PC-3 (cell line): Measurements from ENCODE around the gene NDUFS7. TPM values are rescaled to one million over a fixed set of nuclear protein-coding genes. Genes with fewer than 3 reads are reported as not detected.

Experiments used
- ATAC-seq: fragments of 200-7000 bp; cut with Tn5 transposase; 2 replicates; pipeline ENCODE4 v1.9.1; 2020; ENCODE audit warnings: mild to moderate bottlenecking, moderate library complexity
- BruUV-seq: library from RNA; stranded (reverse); fragments of 400-500 nt; replicated peaks from 2 replicates; lab custom pipeline; 2021; lab: Mats Ljungman, UMichigan
- CTCF ChIA-PET: fragments of 300-600 bp; sonication (Branson Sonifier 250); formaldehyde crosslinking; loops from one replicate; lab custom pipeline; 2022; ENCODE audit warnings: antibody characterized with exemption; lab: Charles Lee
- POLR2A ChIA-PET: fragments of 300-600 bp; sonication (Branson Sonifier 250); formaldehyde crosslinking; loops from one replicate; lab custom pipeline; 2022; ENCODE audit warnings: antibody characterized with exemption; ENCODE audit not compliant: unreplicated experiment; lab: Charles Lee
- DNase-seq: peaks from one replicate; pipeline ENCODE4 v3.0.0-alpha.2; 2015
- H2AFZ ChIP-seq: fragments of 300-600 bp; sonication (generic); 2 replicates; pipeline ENCODE4 v1.6.0; 2016; ENCODE audit warnings: antibody characterized with exemption, low read length
- H3F3A ChIP-seq: fragments of 300-600 bp; sonication (generic); one replicate; pipeline ENCODE4 v1.6.0; 2017; ENCODE audit warnings: antibody characterized with exemption, low read length, control low read depth, mild to moderate bottlenecking; ENCODE audit not compliant: unreplicated experiment
- H3K27ac ChIP-seq: fragments of 300-600 bp; sonication (generic); 2 replicates; pipeline ENCODE4 v1.5.1; 2016; ENCODE audit warnings: mild to moderate bottlenecking, low read length
- H3K27me3 ChIP-seq: fragments of 300-600 bp; sonication (generic); 2 replicates; pipeline ENCODE4 v1.6.1; 2016; ENCODE audit warnings: low read length, mixed read lengths
- H3K36me3 ChIP-seq: fragments of 300-600 bp; sonication (generic); 2 replicates; pipeline ENCODE4 v1.6.1; 2016; ENCODE audit warnings: low read depth, mixed run types, low read length, mixed read lengths
- H3K4me1 ChIP-seq: fragments of 300-600 bp; sonication (generic); 2 replicates; pipeline ENCODE4 v1.5.1; 2016; ENCODE audit warnings: low read length; ENCODE audit not compliant: insufficient read depth
- H3K4me2 ChIP-seq: fragments of 300-600 bp; sonication (generic); 2 replicates; pipeline ENCODE4 v1.6.0; 2016; ENCODE audit warnings: low read length
- H3K4me3 ChIP-seq: fragments of 300-600 bp; sonication (generic); 2 replicates; pipeline ENCODE4 v1.5.1; 2016; ENCODE audit warnings: mild to moderate bottlenecking, low read length, mixed read lengths
- H3K79me2 ChIP-seq: fragments of 300-600 bp; sonication (generic); 2 replicates; pipeline ENCODE4 v1.6.1; 2017; ENCODE audit warnings: low read length, mixed read lengths
- H3K9ac ChIP-seq: fragments of 300-600 bp; sonication (generic); 2 replicates; pipeline ENCODE4 v1.6.0; 2016; ENCODE audit warnings: mild to moderate bottlenecking, low read length
- H3K9me2 ChIP-seq: fragments of 300-600 bp; sonication (generic); replicated peaks from 2 replicates; pipeline ENCODE4 v1.6.1; 2016; ENCODE audit warnings: mixed run types, low read length, mixed read lengths
- H3K9me3 ChIP-seq: fragments of 300-600 bp; sonication (generic); 2 replicates; pipeline ENCODE4 v1.6.1; 2016; ENCODE audit warnings: low read length, mixed read lengths
- H4K20me1 ChIP-seq: fragments of 300-600 bp; sonication (generic); 2 replicates; pipeline ENCODE4 v1.6.1; 2016; ENCODE audit warnings: low read length, mixed read lengths
- CTCF ChIP-seq: fragments of 300-600 bp; sonication (generic); conservative IDR thresholded peaks from 2 replicates; pipeline ENCODE4 v1.5.1; 2017; ENCODE audit warnings: antibody characterized with exemption, low read depth, mild to moderate bottlenecking, low read length
- EZH2 ChIP-seq: fragments of 300-600 bp; sonication (generic); IDR thresholded peaks from one replicate; pipeline ENCODE4 v1.6.1; 2017; ENCODE audit warnings: antibody characterized with exemption, mild to moderate bottlenecking, low read length; ENCODE audit not compliant: unreplicated experiment
- EZH2phosphoT487 ChIP-seq: fragments of 300-600 bp; sonication (generic); IDR thresholded peaks from 2 replicates; pipeline ENCODE4 v1.6.1; 2018; ENCODE audit warnings: mild to moderate bottlenecking, antibody characterized with exemption, low read length, borderline replicate concordance
- intact Hi-C: fragments of 100-400 bp; cut with micrococcal nuclease; formaldehyde crosslinking; loops from 2 replicates; pipeline ENCODE4 v1.9.0; 2023
- total RNA-seq: library from RNA; depleted of rRNA; stranded (reverse); fragments of >200 nt; gene quantifications from 2 replicates; pipeline ENCODE4 v1.2.3, GENCODE V29; 2014

The NDUFS7 gene
- total RNA-seq, 1 experiment from 2014 or later: 111 TPM

GRCh38 chr19:1392939-1393530 is 9.3 kb downstream of the NDUFS7 start:
- intact Hi-C loops: no loop called here
- no TSS peak for BruUV-seq
- peaks cover 5% of the 10 kb centered on the region; the same call in 1 of the 2 replicates for H3K36me3 ChIP-seq
- H2AFZ ChIP-seq: no peak overlapping the region
- no peaks in the 10 kb centered on the region for H4K20me1 ChIP-seq
- no peak overlapping the region for H3K27ac ChIP-seq
- H3K27me3 ChIP-seq: no peaks in the 10 kb centered on the region
- TF ChIP-seq EZH2phosphoT487: no peak
- no peak for TF ChIP-seq CTCF
- no peak for TF ChIP-seq EZH2
- no peaks in the 10 kb centered on the region for H3K4me1 ChIP-seq
- no peaks in the 10 kb centered on the region for H3F3A ChIP-seq
- H3K4me3 ChIP-seq: no peak overlapping the region
- H3K9me3 ChIP-seq: no peaks in the 10 kb centered on the region
- no peaks in the 10 kb centered on the region for H3K79me2 ChIP-seq
- no peaks in the 10 kb centered on the region for H3K9me2 ChIP-seq
- no peak for DNase-seq
- ATAC-seq: no peak
- no peak overlapping the region for H3K4me2 ChIP-seq
- ChIA-PET POLR2A (no interaction called here), CTCF (no interaction called here)
- H3K9ac ChIP-seq: no peak overlapping the region

GRCh38 chr19:1393841-1394240 is 10.1 kb downstream of the NDUFS7 start:
- no peaks in the 10 kb centered on the region for H3K4me1 ChIP-seq
- POLR2A ChIA-PET: no interaction called here
- no peaks in the 10 kb centered on the region for H3F3A ChIP-seq
- CTCF ChIA-PET: no interaction called here
- no TSS peak for BruUV-seq
- H3K27me3 ChIP-seq: no peaks in the 10 kb centered on the region
- H3K4me3 ChIP-seq: no peak overlapping the region
- no peaks in the 10 kb centered on the region for H3K9me2 ChIP-seq
- no peak overlapping the region for H3K27ac ChIP-seq
- no peaks in the 10 kb centered on the region for H3K79me2 ChIP-seq
- H3K4me2 ChIP-seq: no peak overlapping the region
- no peak for TF ChIP-seq EZH2
- no peak for TF ChIP-seq EZH2phosphoT487
- no peaks in the 10 kb centered on the region for H3K9me3 ChIP-seq
- no peak overlapping the region for H2AFZ ChIP-seq
- DNase-seq (no peak), ATAC-seq (no peak)
- H3K36me3 ChIP-seq: peaks cover 3% of the 10 kb centered on the region; the same call in 1 of the 2 replicates
- intact Hi-C loops: no loop called here
- no peak overlapping the region for H3K9ac ChIP-seq
- no peaks in the 10 kb centered on the region for H4K20me1 ChIP-seq

- Histone ChIP-seq H3F3A (no peaks in the 10 kb centered on the region), H3K4me1 (no peaks in the 10 kb centered on the region), H3K36me3 (no peaks in the 10 kb centered on the region), H4K20me1 (no peaks in the 10 kb centered on the region), H3K9me2 (no peaks in the 10 kb centered on the region), H3K27ac (no peak overlapping the region), H3K4me2 (no peak overlapping the region), H3K9me3 (no peaks in the 10 kb centered on the region), H3K79me2 (no peaks in the 10 kb centered on the region), H3K4me3 (no peak overlapping the region), H3K27me3 (no peaks in the 10 kb centered on the region), H2AFZ (no peak overlapping the region), H3K9ac (no peak overlapping the region)
- no TSS peak for BruUV-seq
- TF ChIP-seq EZH2: no peak
- TF ChIP-seq EZH2phosphoT487: no peak
- TF ChIP-seq CTCF: no peak
- peak; percentile 45 for ATAC-seq
- DNase-seq: no peak
- ChIA-PET POLR2A (no interaction called here), CTCF (no interaction called here)
- intact Hi-C loops: no loop called here
Measured at GRCh38 chr19:1394252-1395193, 10.8 kb downstream of the NDUFS7 start.
